ENCODE data around the gene LHFPL6.

The LHFPL6 gene

DNA sequence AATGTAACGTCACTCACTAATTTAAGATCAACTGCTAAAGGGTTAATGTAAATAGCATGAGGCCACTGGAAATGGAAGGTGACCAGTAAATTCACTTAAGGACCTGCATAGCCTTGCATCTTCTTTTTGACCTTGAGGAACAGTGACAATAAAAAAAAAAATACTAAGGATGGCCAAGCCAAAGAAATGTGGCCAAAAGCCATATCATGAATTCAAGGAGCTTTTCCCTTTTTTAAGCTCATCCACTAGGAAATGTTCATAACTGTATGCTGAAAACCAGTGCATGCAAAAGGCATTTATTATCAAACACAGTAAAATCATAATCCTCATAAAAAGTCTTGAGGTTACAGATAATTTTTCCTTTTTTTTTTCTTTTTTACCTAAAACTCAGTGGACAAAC is 77.5 kb downstream of the LHFPL6 start:
- Histone ChIP-seq H3K27me3 (ENCODE audit: control insufficient read depth in 5 of 5, insufficient read depth in 4 of 5, low read length in 5 of 5) (no peaks in the 10 kb centered on the region), H3K4me1 (ENCODE audit: control insufficient read depth in 5 of 5, insufficient read depth in 5 of 5, low read length in 5 of 5) (peaks cover 2 to 20% (median 10%) of the 10 kb centered on the region in 5 donors), H3K9me3 (ENCODE audit: control insufficient read depth in 5 of 5, low read length in 5 of 5) (no peaks in the 10 kb centered on the region), H3K9ac (ENCODE audit: low read length in 5 of 5) (no peak overlapping the region), H3K36me3 (ENCODE audit: control insufficient read depth in 5 of 5, insufficient read depth in 5 of 5, low read length in 5 of 5) (no peaks in the 10 kb centered on the region), H3K4me3 (ENCODE audit: low read depth in 1 of 5, low read length in 5 of 5) (no peak overlapping the region), H3K27ac (ENCODE audit: low read depth, low read length) (no peak overlapping the region)

DNA sequence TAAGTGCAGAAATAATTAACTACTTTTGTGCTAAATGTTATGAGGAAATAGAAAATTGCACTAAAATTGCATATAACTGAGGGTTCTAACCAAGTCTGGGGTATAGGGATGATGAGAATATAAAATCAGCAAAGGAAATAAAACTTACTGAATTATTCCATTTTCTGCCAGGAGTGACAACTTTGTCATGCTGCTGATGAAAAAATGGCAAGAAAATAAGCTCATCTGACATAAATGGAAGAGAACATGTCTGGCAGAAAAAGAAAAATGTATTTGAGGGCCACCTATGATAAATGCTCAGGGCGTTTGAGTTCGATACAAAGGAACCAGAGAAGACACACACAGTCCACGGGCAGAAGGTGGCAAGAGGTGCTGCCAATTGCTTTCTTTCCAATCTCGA is 78.2 kb downstream of the LHFPL6 start:
- no peak overlapping the region for H3K27ac ChIP-seq (ENCODE audit: low read depth, low read length)
- no peak overlapping the region for H3K4me3 ChIP-seq (ENCODE audit: low read depth in 1 of 5, low read length in 5 of 5)
- H3K36me3 ChIP-seq (ENCODE audit: control insufficient read depth in 5 of 5, insufficient read depth in 5 of 5, low read length in 5 of 5) = no peaks in the 10 kb centered on the region
- H3K9ac ChIP-seq (ENCODE audit: low read length in 5 of 5) = no peak overlapping the region
- no peaks in the 10 kb centered on the region for H3K9me3 ChIP-seq (ENCODE audit: control insufficient read depth in 5 of 5, low read length in 5 of 5)
- H3K4me1 ChIP-seq (ENCODE audit: control insufficient read depth in 5 of 5, insufficient read depth in 5 of 5, low read length in 5 of 5) = peaks cover 2 to 19% (median 5%) of the 10 kb centered on the region in 5 donors
- H3K27me3 ChIP-seq (ENCODE audit: control insufficient read depth in 5 of 5, insufficient read depth in 4 of 5, low read length in 5 of 5) = no peaks in the 10 kb centered on the region

DNA sequence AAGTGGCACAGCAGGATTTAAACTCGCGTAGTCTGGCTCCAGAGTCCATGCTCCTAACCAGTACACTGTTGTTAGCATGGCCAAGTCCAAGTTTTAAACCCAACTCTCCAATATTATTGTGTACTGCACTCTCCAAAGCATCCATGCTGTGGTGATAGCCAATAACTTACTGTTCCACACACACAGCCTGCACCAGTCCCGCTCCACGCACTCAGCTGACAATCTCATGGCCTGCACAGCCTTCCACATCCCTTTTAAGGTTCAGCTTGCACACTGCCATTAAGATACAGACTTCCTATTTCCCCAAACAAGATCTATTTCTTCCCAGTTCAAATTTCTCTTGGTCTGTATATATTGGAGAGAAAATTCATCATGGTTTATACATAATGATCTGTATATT is 80.7 kb downstream of the LHFPL6 start:
- H3K27ac ChIP-seq (ENCODE audit: low read depth, low read length) = no peak overlapping the region
- H3K27me3 ChIP-seq (ENCODE audit: control insufficient read depth in 5 of 5, insufficient read depth in 4 of 5, low read length in 5 of 5) = no peaks in the 10 kb centered on the region
- H3K4me1 ChIP-seq (ENCODE audit: control insufficient read depth in 5 of 5, insufficient read depth in 5 of 5, low read length in 5 of 5) = peaks cover 0 to 7% (median 0%) of the 10 kb centered on the region in 5 donors
- H3K36me3 ChIP-seq (ENCODE audit: control insufficient read depth in 5 of 5, insufficient read depth in 5 of 5, low read length in 5 of 5) = no peaks in the 10 kb centered on the region
- no peak overlapping the region for H3K4me3 ChIP-seq (ENCODE audit: low read depth in 1 of 5, low read length in 5 of 5)
- no peak overlapping the region for H3K9ac ChIP-seq (ENCODE audit: low read length in 5 of 5)
- no peaks in the 10 kb centered on the region for H3K9me3 ChIP-seq (ENCODE audit: control insufficient read depth in 5 of 5, low read length in 5 of 5)

DNA sequence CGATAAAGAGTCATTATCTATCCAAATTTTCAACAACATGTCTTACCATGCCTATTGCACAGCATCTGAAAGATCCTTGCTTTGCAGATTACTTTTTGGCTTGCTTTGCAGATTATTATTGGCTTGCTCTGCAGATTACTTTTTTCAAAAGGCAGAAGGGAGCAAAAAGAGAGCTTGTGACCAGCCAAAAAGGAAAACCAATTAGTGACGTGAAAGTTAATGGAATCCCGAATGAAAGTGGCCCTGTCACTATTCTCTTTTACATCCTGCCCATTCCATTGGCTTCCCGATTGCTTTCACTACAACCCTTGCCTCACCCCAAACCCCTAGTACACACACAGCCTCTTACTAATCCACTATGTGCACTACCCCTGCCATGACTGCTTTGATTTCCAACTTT is 81.3 kb downstream of the LHFPL6 start:
- Histone ChIP-seq H3K4me1 (ENCODE audit: control insufficient read depth in 5 of 5, insufficient read depth in 5 of 5, low read length in 5 of 5) (peaks cover 0 to 7% (median 2%) of the 10 kb centered on the region in 5 donors), H3K9ac (ENCODE audit: low read length in 5 of 5) (no peak overlapping the region), H3K27me3 (ENCODE audit: control insufficient read depth in 5 of 5, insufficient read depth in 4 of 5, low read length in 5 of 5) (no peaks in the 10 kb centered on the region), H3K36me3 (ENCODE audit: control insufficient read depth in 5 of 5, insufficient read depth in 5 of 5, low read length in 5 of 5) (no peaks in the 10 kb centered on the region), H3K27ac (ENCODE audit: low read depth, low read length) (no peak overlapping the region), H3K4me3 (ENCODE audit: low read depth in 1 of 5, low read length in 5 of 5) (no peak overlapping the region), H3K9me3 (ENCODE audit: control insufficient read depth in 5 of 5, low read length in 5 of 5) (no peaks in the 10 kb centered on the region)

DNA sequence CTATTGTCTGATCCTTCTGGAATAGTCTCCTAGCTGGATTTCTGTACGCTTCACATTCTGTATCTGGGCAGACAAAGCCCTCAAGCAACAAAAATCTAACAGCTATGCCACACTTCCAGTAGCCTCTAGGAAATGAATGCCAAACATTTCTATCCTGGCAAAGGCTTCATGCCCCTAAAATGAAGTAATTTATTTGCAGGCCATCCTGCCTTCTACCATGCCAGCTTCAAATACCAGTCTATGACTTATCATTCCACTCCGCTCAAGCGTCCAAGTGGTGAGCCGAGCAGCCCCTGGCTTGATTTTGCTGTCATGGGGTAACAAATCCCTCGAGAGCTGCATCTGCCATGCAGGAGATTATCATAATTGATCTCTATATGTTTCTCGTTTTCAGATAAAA is 86.9 kb downstream of the LHFPL6 start:
- Histone ChIP-seq H3K36me3 (ENCODE audit: control insufficient read depth in 5 of 5, insufficient read depth in 5 of 5, low read length in 5 of 5) (no peaks in the 10 kb centered on the region), H3K4me1 (ENCODE audit: control insufficient read depth in 5 of 5, insufficient read depth in 5 of 5, low read length in 5 of 5) (peaks cover 0 to 14% (median 12%) of the 10 kb centered on the region in 5 donors), H3K4me3 (ENCODE audit: low read depth in 1 of 5, low read length in 5 of 5) (no peak overlapping the region), H3K9me3 (ENCODE audit: control insufficient read depth in 5 of 5, low read length in 5 of 5) (no peaks in the 10 kb centered on the region), H3K9ac (ENCODE audit: low read length in 5 of 5) (no peak overlapping the region), H3K27ac (ENCODE audit: low read depth, low read length) (no peak overlapping the region), H3K27me3 (ENCODE audit: control insufficient read depth in 5 of 5, insufficient read depth in 4 of 5, low read length in 5 of 5) (no peaks in the 10 kb centered on the region)

DNA sequence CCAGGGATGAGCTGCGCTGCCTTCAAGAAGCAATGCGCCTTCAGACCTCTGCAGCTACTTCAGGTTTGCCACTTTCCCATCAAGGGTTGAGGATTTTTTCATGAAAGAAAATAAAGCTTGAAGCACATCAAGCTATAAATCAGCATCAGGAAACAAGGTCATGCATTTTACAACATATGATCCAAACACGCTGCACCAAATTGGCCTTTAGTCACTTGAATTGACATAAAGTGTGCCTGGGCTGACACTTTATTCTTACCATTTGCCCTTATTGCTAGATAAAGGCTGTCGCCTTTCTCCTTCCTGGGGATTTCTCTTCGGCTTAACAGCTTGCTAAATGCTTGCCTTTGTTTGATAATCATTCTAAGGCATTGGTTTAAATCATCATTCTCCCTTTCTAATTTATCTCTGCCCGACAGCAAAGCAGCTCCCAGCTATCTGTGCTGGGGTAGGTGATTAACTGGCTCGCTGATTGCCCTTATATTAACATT is 87.7 kb downstream of the LHFPL6 start:
- Histone ChIP-seq H3K9ac (ENCODE audit: low read length in 5 of 5) (no peak overlapping the region), H3K27ac (ENCODE audit: low read depth, low read length) (no peak overlapping the region), H3K4me3 (ENCODE audit: low read depth in 1 of 5, low read length in 5 of 5) (no peak overlapping the region), H3K4me1 (ENCODE audit: control insufficient read depth in 5 of 5, insufficient read depth in 5 of 5, low read length in 5 of 5) (peaks cover 0 to 15% (median 13%) of the 10 kb centered on the region in 5 donors), H3K27me3 (ENCODE audit: control insufficient read depth in 5 of 5, insufficient read depth in 4 of 5, low read length in 5 of 5) (no peaks in the 10 kb centered on the region), H3K36me3 (ENCODE audit: control insufficient read depth in 5 of 5, insufficient read depth in 5 of 5, low read length in 5 of 5) (no peaks in the 10 kb centered on the region), H3K9me3 (ENCODE audit: control insufficient read depth in 5 of 5, low read length in 5 of 5) (no peaks in the 10 kb centered on the region)

DNA sequence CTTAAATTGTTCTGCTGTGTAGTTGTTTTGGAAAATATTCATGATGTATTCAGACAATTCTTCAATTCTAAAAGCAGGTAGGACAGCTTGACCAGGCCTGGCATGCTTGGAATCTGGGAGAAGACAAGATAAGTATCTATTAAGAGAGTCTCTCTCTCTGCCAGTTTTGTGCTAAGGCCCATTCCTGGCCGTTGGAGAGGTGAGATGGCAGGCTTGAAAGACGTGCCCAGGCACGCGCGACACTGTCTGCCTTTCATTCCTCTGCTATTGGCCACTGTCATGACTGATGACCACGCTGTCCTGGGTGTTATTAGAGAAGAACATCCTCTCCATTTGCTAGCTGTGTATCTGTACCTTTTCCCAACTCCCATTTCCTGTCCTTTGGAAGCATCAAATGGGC is 90.3 kb downstream of the LHFPL6 start:
- Histone ChIP-seq H3K27ac (ENCODE audit: low read depth, low read length) (no peak overlapping the region), H3K9ac (ENCODE audit: low read length in 5 of 5) (no peak overlapping the region), H3K4me1 (ENCODE audit: control insufficient read depth in 5 of 5, insufficient read depth in 5 of 5, low read length in 5 of 5) (peaks cover 0 to 20% (median 14%) of the 10 kb centered on the region in 5 donors), H3K27me3 (ENCODE audit: control insufficient read depth in 5 of 5, insufficient read depth in 4 of 5, low read length in 5 of 5) (no peaks in the 10 kb centered on the region), H3K4me3 (ENCODE audit: low read depth in 1 of 5, low read length in 5 of 5) (no peak overlapping the region), H3K9me3 (ENCODE audit: control insufficient read depth in 5 of 5, low read length in 5 of 5) (no peaks in the 10 kb centered on the region), H3K36me3 (ENCODE audit: control insufficient read depth in 5 of 5, insufficient read depth in 5 of 5, low read length in 5 of 5) (no peaks in the 10 kb centered on the region)

DNA sequence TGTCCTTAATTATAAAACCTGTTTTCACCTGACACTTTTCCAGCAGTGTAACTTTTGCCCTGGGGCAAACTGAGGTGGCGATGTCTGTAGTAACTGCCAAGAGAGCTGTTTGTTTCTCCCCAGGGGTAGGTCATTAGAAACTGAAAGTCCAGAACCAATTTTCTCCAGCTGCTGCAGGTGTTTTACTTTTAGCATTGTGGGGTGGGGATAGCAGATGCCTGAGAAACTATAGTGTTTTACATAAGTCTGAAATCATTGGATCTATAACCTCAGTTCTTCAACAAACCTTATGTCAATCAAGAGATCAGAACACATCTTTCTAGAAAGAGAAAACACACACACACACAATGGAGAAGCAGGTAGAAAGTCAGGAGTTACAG is 92.7 kb downstream of the LHFPL6 start:
- Histone ChIP-seq H3K9ac (ENCODE audit: low read length in 5 of 5) (no peak overlapping the region), H3K9me3 (ENCODE audit: control insufficient read depth in 5 of 5, low read length in 5 of 5) (no peaks in the 10 kb centered on the region), H3K27me3 (ENCODE audit: control insufficient read depth in 5 of 5, insufficient read depth in 4 of 5, low read length in 5 of 5) (no peaks in the 10 kb centered on the region), H3K36me3 (ENCODE audit: control insufficient read depth in 5 of 5, insufficient read depth in 5 of 5, low read length in 5 of 5) (no peaks in the 10 kb centered on the region), H3K4me1 (ENCODE audit: control insufficient read depth in 5 of 5, insufficient read depth in 5 of 5, low read length in 5 of 5) (peaks cover 0 to 8% (median 5%) of the 10 kb centered on the region in 5 donors), H3K4me3 (ENCODE audit: low read depth in 1 of 5, low read length in 5 of 5) (no peak overlapping the region), H3K27ac (ENCODE audit: low read depth, low read length) (no peak overlapping the region)

DNA sequence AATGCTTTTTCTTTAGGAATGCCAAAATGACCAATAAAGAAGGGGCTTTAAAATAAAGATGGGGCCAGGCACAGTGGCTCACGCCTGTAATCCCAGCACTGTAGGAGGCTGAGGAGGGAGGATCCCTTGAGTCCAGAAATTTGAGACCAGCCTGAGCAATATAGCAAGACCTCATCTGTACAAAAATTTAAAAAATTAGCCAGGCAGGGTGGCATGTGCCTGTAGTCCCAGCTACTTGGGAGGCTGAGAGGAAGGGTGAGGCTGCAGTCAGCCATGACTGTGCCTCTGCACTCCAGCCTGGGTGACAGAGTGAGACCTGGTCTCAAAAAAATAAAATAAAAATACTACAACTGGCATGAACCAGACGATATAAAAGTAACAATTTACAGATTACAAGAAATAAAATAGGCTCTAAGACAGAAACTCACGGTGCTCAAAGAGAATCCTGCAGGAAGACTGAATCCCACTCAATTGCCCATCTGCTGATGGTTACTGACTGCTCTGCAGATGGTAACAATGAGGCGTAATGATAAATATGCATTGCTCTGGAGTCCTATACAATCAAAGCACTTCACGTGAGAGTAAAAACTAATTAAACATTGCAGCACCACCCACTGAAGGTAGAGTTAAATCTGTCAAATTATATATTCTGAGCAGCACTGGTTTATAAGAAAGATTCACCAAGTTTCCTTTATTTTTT is 93.2 kb downstream of the LHFPL6 start:
- peaks cover 0 to 7% (median 2%) of the 10 kb centered on the region in 5 donors for H3K4me1 ChIP-seq (ENCODE audit: control insufficient read depth in 5 of 5, insufficient read depth in 5 of 5, low read length in 5 of 5)

DNA sequence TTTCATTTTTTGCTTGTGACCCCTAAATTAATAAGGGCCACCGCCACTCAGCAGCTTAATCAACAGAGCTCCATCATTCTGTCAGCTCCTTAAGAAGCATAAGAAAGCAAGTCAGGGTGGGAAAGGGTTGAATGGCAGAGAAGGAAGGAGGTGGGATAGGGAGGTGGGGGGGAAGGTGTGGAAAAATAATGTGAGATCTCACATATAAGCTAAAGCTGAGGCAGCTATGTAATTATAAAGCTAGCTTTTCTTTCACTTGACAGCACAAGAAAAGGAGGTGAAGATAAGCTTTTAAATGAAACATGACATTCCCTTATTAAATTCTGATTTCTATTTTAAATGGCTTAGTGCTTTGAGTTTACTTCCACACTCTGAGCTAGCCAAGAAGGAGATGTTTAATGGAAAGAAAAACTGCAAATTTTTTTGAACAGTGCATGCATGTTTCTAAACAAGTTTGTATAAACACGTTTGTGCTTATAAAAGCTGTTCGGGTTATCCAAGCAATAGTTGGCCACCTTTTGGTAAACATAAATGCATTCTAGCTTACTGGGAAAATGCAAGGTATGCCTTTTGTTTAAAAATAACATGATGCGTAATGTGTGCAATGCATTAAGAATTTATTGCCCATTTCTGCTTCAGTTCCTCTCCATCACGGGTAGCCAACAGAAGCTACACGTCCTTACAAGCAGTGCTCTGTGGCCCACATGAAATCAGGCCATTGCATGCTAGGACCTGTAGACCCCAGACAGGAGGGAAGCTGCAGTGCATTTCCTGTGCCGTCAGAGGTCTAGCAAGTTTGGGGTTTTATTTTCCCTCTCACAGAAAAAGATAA is 96.2 kb downstream of the LHFPL6 start:
- peaks cover 0 to 8% (median 3%) of the 10 kb centered on the region in 5 donors for H3K4me1 ChIP-seq (ENCODE audit: control insufficient read depth in 5 of 5, insufficient read depth in 5 of 5, low read length in 5 of 5)
- H3K27ac ChIP-seq (ENCODE audit: low read depth, low read length) = no peak overlapping the region

More for the DNA sequence above, 93.2 kb downstream of the LHFPL6 start:
- H3K4me3 ChIP-seq (ENCODE audit: low read depth in 1 of 5, low read length in 5 of 5) = no peak overlapping the region
- H3K9ac ChIP-seq (ENCODE audit: low read length in 5 of 5) = no peak overlapping the region
- H3K36me3 ChIP-seq (ENCODE audit: control insufficient read depth in 5 of 5, insufficient read depth in 5 of 5, low read length in 5 of 5) = no peaks in the 10 kb centered on the region
- no peak overlapping the region for H3K27ac ChIP-seq (ENCODE audit: low read depth, low read length)
- no peaks in the 10 kb centered on the region for H3K27me3 ChIP-seq (ENCODE audit: control insufficient read depth in 5 of 5, insufficient read depth in 4 of 5, low read length in 5 of 5)
- H3K9me3 ChIP-seq (ENCODE audit: control insufficient read depth in 5 of 5, low read length in 5 of 5) = no peaks in the 10 kb centered on the region

More for the DNA sequence above, 96.2 kb downstream of the LHFPL6 start:
- Histone ChIP-seq H3K27me3 (ENCODE audit: control insufficient read depth in 5 of 5, insufficient read depth in 4 of 5, low read length in 5 of 5) (no peaks in the 10 kb centered on the region), H3K9me3 (ENCODE audit: control insufficient read depth in 5 of 5, low read length in 5 of 5) (no peaks in the 10 kb centered on the region), H3K36me3 (ENCODE audit: control insufficient read depth in 5 of 5, insufficient read depth in 5 of 5, low read length in 5 of 5) (no peaks in the 10 kb centered on the region), H3K4me3 (ENCODE audit: low read depth in 1 of 5, low read length in 5 of 5) (no peak overlapping the region), H3K9ac (ENCODE audit: low read length in 5 of 5) (no peak overlapping the region)
